ENCODE measurements around the gene RPP14. TPM values are rescaled to one million over a fixed set of nuclear protein-coding genes. Genes with fewer than 3 reads are reported as not detected.

Gene RPP14
- total RNA-seq, 2 experiments from 2014 or later: 12.8 to 20.3 TPM

DNA sequence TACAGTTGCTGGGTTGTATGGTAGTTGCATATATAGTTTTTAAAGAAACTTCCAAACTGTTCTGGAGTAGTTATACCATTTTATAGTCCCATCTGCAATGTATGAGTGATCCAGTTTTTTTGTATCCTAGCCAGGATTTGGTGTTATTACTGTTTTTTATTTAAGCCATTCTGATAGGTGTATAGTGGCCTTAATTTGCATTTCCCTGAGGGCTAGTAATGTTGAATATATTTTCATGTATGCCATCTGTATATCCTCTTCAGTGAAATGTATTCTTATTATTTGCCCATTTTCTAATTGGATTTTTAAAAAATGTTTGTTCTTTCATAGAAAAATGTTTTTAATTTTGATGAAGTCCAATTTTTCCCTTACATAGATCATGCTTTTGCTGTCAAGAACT, 55.8 kb downstream of the RPP14 start:
- no peak for DNase-seq (ENCODE audit: low spot score)
- ChIA-PET POLR2A (interaction anchor here (0.9 to 1.5 kb wide), 2 partner anchors 12 to 26 kb away, joined by 3 to 4 read pairs; no protein-coding TSS in a partner anchor), CTCF (ENCODE audit: unreplicated experiment) (no interaction called here)
- Histone ChIP-seq H3K9me3 (ENCODE audit: low read length) (no peaks in the 10 kb centered on the region), H3K4me2 (ENCODE audit: low read length) (no peak overlapping the region), H3K4me3 (ENCODE audit: low read depth, low read length, poor library complexity, severe bottlenecking) (no peak overlapping the region), H3K4me1 (ENCODE audit: insufficient read depth, low read length, poor library complexity, severe bottlenecking) (peaks cover 44% of the 10 kb centered on the region), H3K36me3 (ENCODE audit: insufficient read depth, low read length) (peaks cover 72% of the 10 kb centered on the region), H4K20me1 (ENCODE audit: insufficient read depth, low read length) (peaks cover 15% of the 10 kb centered on the region), H2AFZ (ENCODE audit: low read length) (no peak overlapping the region), H3K79me2 (ENCODE audit: insufficient read depth, low read depth, low read length) (peaks cover 98% of the 10 kb centered on the region), H3K9me2 (ENCODE audit: insufficient read depth, low read length) (no peaks in the 10 kb centered on the region), H3K27ac (ENCODE audit: low read depth, low read length, poor library complexity, severe bottlenecking) (no peak overlapping the region)
- BruUV-seq (replicated peaks): no TSS peak
- intact Hi-C loops (cut with micrococcal nuclease; ENCODE audit: unreplicated experiment): no loop called here
- no peak for TF ChIP-seq EZH2phosphoT487 (IDR thresholded peaks at IDR 0.05; ENCODE audit: borderline replicate concordance, low read depth, low read length)
- TF ChIP-seq, protein P1, sequence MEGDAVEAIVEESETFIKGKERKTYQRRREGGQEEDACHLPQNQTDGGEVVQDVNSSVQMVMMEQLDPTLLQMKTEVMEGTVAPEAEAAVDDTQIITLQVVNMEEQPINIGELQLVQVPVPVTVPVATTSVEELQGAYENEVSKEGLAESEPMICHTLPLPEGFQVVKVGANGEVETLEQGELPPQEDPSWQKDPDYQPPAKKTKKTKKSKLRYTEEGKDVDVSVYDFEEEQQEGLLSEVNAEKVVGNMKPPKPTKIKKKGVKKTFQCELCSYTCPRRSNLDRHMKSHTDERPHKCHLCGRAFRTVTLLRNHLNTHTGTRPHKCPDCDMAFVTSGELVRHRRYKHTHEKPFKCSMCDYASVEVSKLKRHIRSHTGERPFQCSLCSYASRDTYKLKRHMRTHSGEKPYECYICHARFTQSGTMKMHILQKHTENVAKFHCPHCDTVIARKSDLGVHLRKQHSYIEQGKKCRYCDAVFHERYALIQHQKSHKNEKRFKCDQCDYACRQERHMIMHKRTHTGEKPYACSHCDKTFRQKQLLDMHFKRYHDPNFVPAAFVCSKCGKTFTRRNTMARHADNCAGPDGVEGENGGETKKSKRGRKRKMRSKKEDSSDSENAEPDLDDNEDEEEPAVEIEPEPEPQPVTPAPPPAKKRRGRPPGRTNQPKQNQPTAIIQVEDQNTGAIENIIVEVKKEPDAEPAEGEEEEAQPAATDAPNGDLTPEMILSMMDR (conservative IDR thresholded peaks at IDR 0.05; ENCODE audit: low read length): no peak

GRCh38 chr3:58366699-58367098, 60.7 kb downstream of the RPP14 start:
- H3K36me3 ChIP-seq (ENCODE audit: insufficient read depth, low read length): peaks cover 85% of the 10 kb centered on the region
- H3K9me2 ChIP-seq (ENCODE audit: insufficient read depth, low read length): no peaks in the 10 kb centered on the region
- H3K27ac ChIP-seq (ENCODE audit: low read depth, low read length, poor library complexity, severe bottlenecking): no peak overlapping the region
- peaks cover 19% of the 10 kb centered on the region for H3K4me1 ChIP-seq (ENCODE audit: insufficient read depth, low read length, poor library complexity, severe bottlenecking)
- BruUV-seq (replicated peaks): no TSS peak
- no peak overlapping the region for H2AFZ ChIP-seq (ENCODE audit: low read length)
- intact Hi-C loops (cut with micrococcal nuclease; ENCODE audit: unreplicated experiment): no loop called here
- no peak for DNase-seq (ENCODE audit: low spot score)
- TF ChIP-seq, protein P1 (conservative IDR thresholded peaks at IDR 0.05; ENCODE audit: low read length): no peak
- TF ChIP-seq EZH2phosphoT487 (IDR thresholded peaks at IDR 0.05; ENCODE audit: borderline replicate concordance, low read depth, low read length): no peak
- ChIA-PET POLR2A (interaction anchor here (1.1 to 1.6 kb wide), 5 partner anchors 8 to 22 kb away, joined by 4 to 19 read pairs (median 7); no protein-coding TSS in a partner anchor), CTCF (ENCODE audit: unreplicated experiment) (interaction anchor here (1.1 kb wide), 1 partner anchor 34 kb away, joined by 3 read pairs; no protein-coding TSS in a partner anchor)
- peaks cover 84% of the 10 kb centered on the region for H3K79me2 ChIP-seq (ENCODE audit: insufficient read depth, low read depth, low read length)
- H3K9me3 ChIP-seq (ENCODE audit: low read length): 0 out of 2 replicates have a peak, but pooled peaks cover under 1% of the 10 kb centered on the region
- H3K4me2 ChIP-seq (ENCODE audit: low read length): no peak overlapping the region
- no peak overlapping the region for H3K4me3 ChIP-seq (ENCODE audit: low read depth, low read length, poor library complexity, severe bottlenecking)
- H4K20me1 ChIP-seq (ENCODE audit: insufficient read depth, low read length): peaks cover 15% of the 10 kb centered on the region

GRCh38 chr3:58369038-58369437, 63.0 kb downstream of the RPP14 start:
- Histone ChIP-seq H3K4me1 (ENCODE audit: insufficient read depth, low read length, poor library complexity, severe bottlenecking) (peaks cover 10% of the 10 kb centered on the region), H3K79me2 (ENCODE audit: insufficient read depth, low read depth, low read length) (peaks cover 65% of the 10 kb centered on the region), H3K4me3 (ENCODE audit: low read depth, low read length, poor library complexity, severe bottlenecking) (no peak overlapping the region), H2AFZ (ENCODE audit: low read length) (no peak overlapping the region), H3K36me3 (ENCODE audit: insufficient read depth, low read length) (peaks cover 85% of the 10 kb centered on the region), H3K9me2 (ENCODE audit: insufficient read depth, low read length) (no peaks in the 10 kb centered on the region), H4K20me1 (ENCODE audit: insufficient read depth, low read length) (peaks cover 15% of the 10 kb centered on the region), H3K4me2 (ENCODE audit: low read length) (no peak overlapping the region), H3K27ac (ENCODE audit: low read depth, low read length, poor library complexity, severe bottlenecking) (no peak overlapping the region), H3K9me3 (ENCODE audit: low read length) (0 out of 2 replicates have a peak, but pooled peaks cover 3% of the 10 kb centered on the region)
- no TSS peak for BruUV-seq (replicated peaks)
- no peak for TF ChIP-seq EZH2phosphoT487 (IDR thresholded peaks at IDR 0.05; ENCODE audit: borderline replicate concordance, low read depth, low read length)
- TF ChIP-seq, protein P1 (conservative IDR thresholded peaks at IDR 0.05; ENCODE audit: low read length): no peak
- CTCF ChIA-PET (ENCODE audit: unreplicated experiment): interaction anchor here (0.9 kb wide), 1 partner anchor 33 kb away, joined by 3 read pairs; no protein-coding TSS in a partner anchor
- DNase-seq (ENCODE audit: low spot score): no peak
- POLR2A ChIA-PET: interaction anchor here (0.5 to 1.0 kb wide), 2 partner anchors 8 to 24 kb away, joined by 3 read pairs; no protein-coding TSS in a partner anchor
- intact Hi-C loops (cut with micrococcal nuclease; ENCODE audit: unreplicated experiment): no loop called here

Measured in OCI-LY7 (cell line).